HG03469 (cell line): Measurements from ENCODE around the gene DMPK.

Experiments used
- ATAC-seq: cut with Tn5 transposase; IDR thresholded peaks from one replicate; pipeline ENCODE4 v1.9.1; 2021; ENCODE audit warnings: mild to moderate bottlenecking, moderate library complexity, moderate number of reproducible peaks; ENCODE audit not compliant: unreplicated experiment

Gene DMPK

GRCh38 chr19:45782162-45782691 is at the start of gene DMPK:
DMPK (minus strand) TSS chr19:45782490; CDS start chr19:45782352, 138 bp downstream.
- ATAC-seq, result no peak

DNA sequence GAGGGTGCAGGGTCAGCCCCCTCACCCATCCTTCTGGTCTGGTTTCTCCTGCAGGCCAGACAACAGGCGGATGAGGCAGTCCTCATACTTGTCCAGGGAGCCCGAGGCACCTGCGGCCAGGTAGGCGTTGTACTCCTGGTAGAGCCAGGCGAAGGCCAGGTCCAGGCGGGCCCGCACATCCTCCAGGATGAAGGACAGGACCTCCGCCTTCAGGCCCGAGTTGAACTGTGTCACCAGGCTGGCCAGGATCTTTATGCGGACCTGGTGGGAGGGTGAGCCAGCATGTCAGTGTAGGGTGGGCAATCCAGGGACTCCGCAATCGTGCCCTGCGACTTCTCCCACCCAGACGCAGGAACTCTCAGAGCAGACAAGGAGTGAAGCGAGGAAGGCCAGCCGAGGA is 46.7 kb upstream of the DMPK start:
- no peak for ATAC-seq

DNA sequence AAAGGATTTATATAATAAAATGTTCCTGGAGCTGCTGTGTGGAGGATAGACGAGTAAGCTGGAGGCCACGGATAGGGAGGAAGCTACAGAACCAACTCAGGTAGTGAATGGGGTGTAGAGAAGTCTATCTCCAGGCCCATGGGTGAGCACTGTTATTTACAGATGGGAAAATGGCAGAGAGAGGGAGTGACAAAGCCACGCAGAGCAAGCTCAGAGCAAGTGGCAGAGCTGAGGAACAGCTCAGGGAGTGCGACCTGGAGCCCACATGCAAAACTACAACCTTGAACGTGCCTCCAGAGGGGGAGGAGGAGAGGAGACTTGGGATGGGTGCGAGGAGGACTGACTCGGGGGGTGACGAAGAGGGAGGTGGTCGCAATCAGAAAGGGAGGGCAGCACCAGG is 46.2 kb upstream of the DMPK start:
- no peak for ATAC-seq

DNA sequence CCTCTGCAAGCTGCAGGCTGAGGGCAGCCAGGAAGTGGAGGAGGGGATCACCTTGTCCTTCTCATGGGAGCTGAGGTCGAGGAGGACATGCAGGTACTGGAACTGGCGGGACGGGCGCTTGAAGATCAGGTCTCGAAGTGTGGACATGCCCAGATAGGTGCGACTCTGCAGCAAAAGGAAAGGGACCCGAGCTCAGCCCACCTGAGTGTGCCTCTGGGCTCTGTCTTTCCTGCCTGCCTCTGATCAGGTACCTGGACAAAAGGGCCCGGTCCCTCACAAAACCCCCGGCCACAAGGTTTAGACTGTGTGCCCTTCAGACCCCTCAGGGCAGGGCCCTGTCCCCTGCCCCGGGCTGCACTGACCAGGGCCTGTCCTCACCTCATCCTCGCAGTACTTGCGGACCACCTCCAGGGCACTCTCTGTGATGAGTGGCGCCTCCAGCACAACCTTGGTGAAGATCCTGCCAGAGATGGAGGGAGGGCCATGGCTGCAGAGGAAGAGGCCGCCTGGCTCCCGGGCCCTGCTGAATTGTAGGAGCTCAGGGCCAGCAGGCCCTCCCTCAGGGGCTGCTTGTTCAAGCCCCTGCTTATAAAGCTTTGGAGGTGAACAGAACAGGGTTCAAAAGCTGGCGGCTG is 45.3 kb upstream of the DMPK start:
- ATAC-seq, result no peak

DNA sequence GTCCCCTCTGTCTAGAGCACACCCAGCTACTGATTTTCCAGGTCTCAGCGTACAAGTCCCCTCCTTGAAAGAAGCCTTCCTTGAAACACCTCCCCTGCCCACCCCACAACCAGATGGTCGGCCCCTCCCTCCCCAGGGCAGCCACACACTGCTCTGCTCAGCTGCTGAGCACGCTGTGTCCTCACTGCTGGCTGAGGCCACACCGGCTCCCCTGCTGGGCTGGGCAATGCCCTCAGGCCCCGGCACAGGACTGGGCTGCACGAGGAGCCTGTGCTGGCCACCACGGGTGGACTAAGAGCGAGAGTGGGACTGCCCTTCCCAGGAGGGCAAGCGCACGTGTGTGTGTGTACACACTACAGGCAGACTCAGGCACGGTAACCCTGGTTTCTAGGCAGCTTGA is 44.6 kb upstream of the DMPK start:
- no peak for ATAC-seq

- ATAC-seq, result no peak
Observed at GRCh38 chr19:45825917-45826893, 43.9 kb upstream of the DMPK start.

DNA sequence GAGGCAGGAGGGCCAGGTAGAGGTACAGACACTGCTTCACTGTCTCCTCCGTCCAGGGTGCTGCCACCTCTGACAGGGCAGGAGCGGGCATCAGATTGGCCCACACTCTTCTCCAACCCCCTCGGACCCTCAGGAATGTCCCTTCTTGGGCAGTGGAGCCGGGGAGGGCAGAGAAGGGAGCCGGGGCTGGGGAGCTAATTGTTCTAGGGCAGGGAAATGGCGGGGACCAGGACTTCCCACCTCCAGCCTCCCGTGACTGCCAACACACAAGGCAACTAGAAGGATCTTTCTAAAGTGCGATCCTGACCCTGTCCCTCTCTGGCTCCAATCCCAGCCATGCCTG is 42.9 kb upstream of the DMPK start:
- no peak for ATAC-seq

DNA sequence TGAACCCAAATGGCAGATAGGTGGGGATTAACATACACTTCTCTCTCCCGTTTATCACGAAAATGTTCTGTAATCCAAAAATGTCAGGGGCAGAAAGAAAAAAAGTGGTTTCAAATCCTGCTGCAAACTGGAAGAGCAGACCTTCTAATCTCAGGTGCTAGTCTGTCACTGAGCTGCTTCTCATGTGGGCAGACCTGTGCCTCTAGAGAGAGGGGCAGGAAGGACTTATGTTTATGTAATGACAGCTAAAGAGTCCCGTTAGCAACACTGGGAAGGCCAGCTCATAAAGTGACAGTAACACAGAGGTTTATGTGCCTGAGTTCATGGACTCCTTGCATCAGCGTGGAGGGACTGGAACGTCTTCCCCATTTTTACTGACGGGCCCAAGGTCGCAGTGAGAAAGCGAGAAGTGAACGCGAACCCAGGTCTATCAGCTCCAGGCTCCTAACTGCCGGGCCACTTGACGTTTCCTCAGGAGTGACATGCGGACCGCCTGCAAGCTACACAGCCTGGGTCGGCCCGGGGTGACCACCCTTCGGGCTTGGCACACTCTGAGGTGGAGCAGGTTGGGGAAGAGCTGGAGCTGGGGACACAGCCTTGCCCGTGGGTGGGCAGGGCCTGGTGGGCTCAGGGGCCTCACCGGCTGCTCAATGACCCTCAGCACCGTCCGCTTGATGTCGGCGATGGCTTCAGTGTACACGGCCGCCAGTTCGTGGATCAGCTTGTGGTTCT is 42.4 kb upstream of the DMPK start:
- no peak for ATAC-seq

DNA sequence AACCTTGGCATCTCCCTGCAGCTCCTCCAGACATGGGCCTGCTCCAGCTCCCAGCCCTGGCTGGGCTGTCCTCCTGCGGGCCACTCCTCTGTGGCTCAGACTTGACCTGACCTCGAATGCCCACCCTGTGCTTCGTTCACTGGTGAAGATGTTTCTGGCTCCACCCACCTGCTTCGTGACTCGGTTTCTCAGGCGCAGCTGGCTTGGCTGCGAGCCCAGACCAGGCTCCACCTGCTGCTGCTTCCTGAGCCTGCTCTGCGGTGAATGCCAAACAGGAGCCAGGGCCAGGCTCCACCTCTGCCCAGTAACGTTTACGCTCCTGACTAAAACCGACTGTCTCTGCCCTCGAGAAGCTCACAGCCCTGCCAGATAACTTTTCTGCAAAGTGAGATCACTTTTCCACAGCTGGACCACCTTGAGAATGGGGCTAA is 41.8 kb upstream of the DMPK start:
- no peak for ATAC-seq

DNA sequence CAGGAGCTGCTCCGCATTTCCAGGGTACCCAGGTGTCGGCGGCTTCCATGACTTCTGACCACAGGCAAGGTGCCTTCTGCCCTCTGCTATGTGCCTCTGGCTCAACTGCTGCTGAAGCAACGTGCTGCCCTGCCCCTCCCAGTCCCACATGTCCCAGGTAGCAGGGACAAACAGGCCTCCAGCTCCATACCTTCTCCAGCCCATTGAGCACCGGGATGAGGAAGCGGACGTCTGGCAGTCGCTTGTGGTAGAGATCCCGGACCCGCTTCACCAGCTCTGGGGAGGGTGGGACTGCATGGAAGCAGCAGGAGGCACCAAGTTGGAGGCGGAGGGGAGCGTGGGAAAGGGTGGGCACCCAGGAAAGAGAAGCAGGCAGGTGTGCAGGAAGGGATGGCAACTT is 40.9 kb upstream of the DMPK start:
- ATAC-seq, result no peak

DNA sequence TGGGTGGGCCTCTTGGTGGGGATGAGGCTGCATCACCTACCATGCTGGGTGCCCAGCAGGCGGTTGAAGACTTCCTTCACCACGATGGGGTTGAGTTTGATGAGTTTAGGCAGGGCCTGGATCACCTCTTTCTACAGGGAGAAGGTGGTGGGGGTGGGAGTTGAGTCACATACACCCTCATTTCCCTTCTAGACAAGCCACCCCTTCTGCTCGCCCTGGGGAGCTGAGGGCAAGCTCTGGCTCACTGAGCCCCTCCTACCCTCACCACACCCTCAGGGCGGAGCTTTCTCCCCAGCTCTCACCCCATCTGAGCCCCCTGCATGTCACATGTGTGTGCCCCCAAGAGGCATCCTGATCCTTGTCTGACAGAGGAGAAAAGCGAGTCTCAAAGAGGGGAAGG is 40.4 kb upstream of the DMPK start:
- no peak for ATAC-seq

DNA sequence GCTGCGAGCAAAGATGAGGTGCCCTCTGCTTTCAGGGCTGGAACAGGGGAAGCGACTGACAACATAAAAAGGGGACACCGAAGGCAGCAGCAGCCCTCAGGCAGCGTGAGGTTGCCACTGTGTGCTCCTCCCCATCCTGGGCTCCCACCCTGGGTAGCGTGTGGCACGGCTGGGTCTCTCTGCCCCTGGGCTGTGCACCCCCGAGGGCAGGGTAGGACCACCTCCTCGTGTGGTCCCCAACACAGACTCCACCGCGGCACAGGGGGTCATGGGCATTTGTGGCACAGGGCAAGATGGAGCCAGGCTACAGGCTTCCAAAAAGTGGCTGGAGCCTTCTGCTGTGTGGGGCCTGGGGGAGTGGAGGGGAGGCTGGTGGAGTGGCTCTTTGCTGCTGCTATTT is 39.3 kb upstream of the DMPK start:
- no peak for ATAC-seq

- no peak for ATAC-seq
Observed at GRCh38 chr19:45821103-45821521, 38.8 kb upstream of the DMPK start.

- no peak for ATAC-seq
Observed at GRCh38 chr19:45820413-45821102, 38.3 kb upstream of the DMPK start.

GRCh38 chr19:45819769-45820168 is 37.5 kb upstream of the DMPK start:
- no peak for ATAC-seq

- no peak for ATAC-seq
Observed at GRCh38 chr19:45817725-45818301, 35.5 kb upstream of the DMPK start.

GRCh38 chr19:45817010-45817724 is 34.9 kb upstream of the DMPK start:
- no peak for ATAC-seq

- ATAC-seq, result no peak
Observed at GRCh38 chr19:45816236-45817009, 34.1 kb upstream of the DMPK start.
